Measurements from ENCODE around the gene XRN1.
"Not testable (repeated sequence)": the region's sequence is repeated elsewhere in the genome, so short reads cannot be mapped to it uniquely, and the experiment has no call there.

Gene XRN1

DNA sequence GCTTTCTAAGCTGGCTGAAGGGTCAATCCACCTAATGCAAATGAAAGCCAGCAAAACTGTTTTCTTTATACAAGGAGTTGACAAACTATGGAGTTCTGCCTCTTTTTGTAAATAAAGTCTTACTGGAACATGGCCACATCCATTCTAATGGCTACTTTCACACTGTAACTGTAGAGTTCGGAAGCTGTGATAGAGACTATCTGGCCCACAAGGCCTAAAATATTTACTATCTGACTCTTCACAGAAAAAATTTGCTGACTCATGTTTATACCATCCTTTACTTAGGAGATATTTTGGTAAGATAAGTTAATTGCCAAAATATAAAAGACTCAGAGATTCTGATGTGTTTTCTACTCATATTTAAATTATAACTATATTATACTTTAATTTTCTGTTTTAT, 128.7 kb downstream of the XRN1 start:
- peaks cover 8% of the 10 kb centered on the region; the same call in 1 of the 2 replicates for H3K36me3 ChIP-seq (ENCODE audit: low read depth)
- DNase-seq (ENCODE audit: low spot score) (no peak), ATAC-seq (ENCODE audit: low read depth) (peak; percentile 66; the same call in 1 of the 3 replicates)
- TF ChIP-seq, protein P1, sequence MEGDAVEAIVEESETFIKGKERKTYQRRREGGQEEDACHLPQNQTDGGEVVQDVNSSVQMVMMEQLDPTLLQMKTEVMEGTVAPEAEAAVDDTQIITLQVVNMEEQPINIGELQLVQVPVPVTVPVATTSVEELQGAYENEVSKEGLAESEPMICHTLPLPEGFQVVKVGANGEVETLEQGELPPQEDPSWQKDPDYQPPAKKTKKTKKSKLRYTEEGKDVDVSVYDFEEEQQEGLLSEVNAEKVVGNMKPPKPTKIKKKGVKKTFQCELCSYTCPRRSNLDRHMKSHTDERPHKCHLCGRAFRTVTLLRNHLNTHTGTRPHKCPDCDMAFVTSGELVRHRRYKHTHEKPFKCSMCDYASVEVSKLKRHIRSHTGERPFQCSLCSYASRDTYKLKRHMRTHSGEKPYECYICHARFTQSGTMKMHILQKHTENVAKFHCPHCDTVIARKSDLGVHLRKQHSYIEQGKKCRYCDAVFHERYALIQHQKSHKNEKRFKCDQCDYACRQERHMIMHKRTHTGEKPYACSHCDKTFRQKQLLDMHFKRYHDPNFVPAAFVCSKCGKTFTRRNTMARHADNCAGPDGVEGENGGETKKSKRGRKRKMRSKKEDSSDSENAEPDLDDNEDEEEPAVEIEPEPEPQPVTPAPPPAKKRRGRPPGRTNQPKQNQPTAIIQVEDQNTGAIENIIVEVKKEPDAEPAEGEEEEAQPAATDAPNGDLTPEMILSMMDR (IDR thresholded peaks at IDR 0.05; ENCODE audit: poor library complexity, severe bottlenecking) = no peak
- H3K9me3 ChIP-seq (ENCODE audit: severe bottlenecking) = peaks cover 2% of the 10 kb centered on the region
- no peak overlapping the region for H3K4me3 ChIP-seq (ENCODE audit: severe bottlenecking)
- no peaks in the 10 kb centered on the region for H3K27me3 ChIP-seq (ENCODE audit: insufficient read depth, poor library complexity, severe bottlenecking)
- no peak overlapping the region for H3K27ac ChIP-seq (ENCODE audit: poor library complexity, severe bottlenecking)
- peaks cover 5% of the 10 kb centered on the region for H3K4me1 ChIP-seq (ENCODE audit: insufficient read depth, poor library complexity, severe bottlenecking)

DNA sequence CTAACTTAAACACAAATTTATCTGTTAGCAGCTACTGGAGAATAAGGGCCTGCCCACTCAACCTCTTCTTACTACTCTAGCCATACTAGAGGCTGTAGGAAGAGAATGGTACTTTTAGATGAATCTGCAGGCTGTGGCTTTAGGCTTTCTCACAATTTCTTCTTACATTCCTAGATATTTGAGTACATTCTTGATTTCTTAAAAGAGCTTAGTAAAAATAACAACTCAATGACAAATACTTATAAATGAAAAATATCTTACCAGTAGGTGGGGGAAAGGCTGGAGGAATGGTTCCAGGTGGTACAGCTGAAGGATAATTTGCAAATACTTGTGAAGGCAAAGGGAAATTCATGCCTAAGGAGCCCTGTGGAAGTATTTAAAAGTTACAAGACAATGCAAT, 129.5 kb downstream of the XRN1 start:
- ATAC-seq (ENCODE audit: low read depth) (no peak), DNase-seq (ENCODE audit: low spot score) (no peak)
- Histone ChIP-seq H3K4me1 (ENCODE audit: insufficient read depth, poor library complexity, severe bottlenecking) (peaks cover 5% of the 10 kb centered on the region), H3K27me3 (ENCODE audit: insufficient read depth, poor library complexity, severe bottlenecking) (no peaks in the 10 kb centered on the region), H3K27ac (ENCODE audit: poor library complexity, severe bottlenecking) (no peak overlapping the region), H3K9me3 (ENCODE audit: severe bottlenecking) (peaks cover 2% of the 10 kb centered on the region), H3K36me3 (ENCODE audit: low read depth) (peaks cover 14% of the 10 kb centered on the region; the same call in 1 of the 2 replicates), H3K4me3 (ENCODE audit: severe bottlenecking) (no peak overlapping the region)
- TF ChIP-seq, protein P1 (IDR thresholded peaks at IDR 0.05; ENCODE audit: poor library complexity, severe bottlenecking) = no peak

GRCh38 chr3:142315978-142316388, 131.9 kb downstream of the XRN1 start:
- peaks cover 32% of the 10 kb centered on the region for H3K36me3 ChIP-seq (ENCODE audit: low read depth)
- not testable (repeated sequence) for H3K27me3 ChIP-seq (ENCODE audit: insufficient read depth, poor library complexity, severe bottlenecking); ATAC-seq (ENCODE audit: low read depth); DNase-seq (ENCODE audit: low spot score); H3K4me1 ChIP-seq (ENCODE audit: insufficient read depth, poor library complexity, severe bottlenecking); H3K4me3 ChIP-seq (ENCODE audit: severe bottlenecking); H3K9me3 ChIP-seq (ENCODE audit: severe bottlenecking); H3K27ac ChIP-seq (ENCODE audit: poor library complexity, severe bottlenecking)

GRCh38 chr3:142315083-142315482, 132.8 kb downstream of the XRN1 start:
- H3K9me3 ChIP-seq (ENCODE audit: severe bottlenecking) = peaks cover under 1% of the 10 kb centered on the region
- H3K27ac ChIP-seq (ENCODE audit: poor library complexity, severe bottlenecking) = no peak overlapping the region
- peaks cover 5% of the 10 kb centered on the region for H3K4me1 ChIP-seq (ENCODE audit: insufficient read depth, poor library complexity, severe bottlenecking)
- ATAC-seq (ENCODE audit: low read depth) = peak; percentile 48; the same call in 1 of the 3 replicates
- no peak overlapping the region for H3K4me3 ChIP-seq (ENCODE audit: severe bottlenecking)
- TF ChIP-seq, protein P1 (IDR thresholded peaks at IDR 0.05; ENCODE audit: poor library complexity, severe bottlenecking) = no peak
- H3K27me3 ChIP-seq (ENCODE audit: insufficient read depth, poor library complexity, severe bottlenecking) = no peaks in the 10 kb centered on the region
- DNase-seq (ENCODE audit: low spot score) = no peak
- H3K36me3 ChIP-seq (ENCODE audit: low read depth) = peaks cover 31% of the 10 kb centered on the region

- H3K9me3 ChIP-seq (ENCODE audit: severe bottlenecking) = no peaks in the 10 kb centered on the region
- no peak overlapping the region for H3K27ac ChIP-seq (ENCODE audit: poor library complexity, severe bottlenecking)
- no peaks in the 10 kb centered on the region for H3K27me3 ChIP-seq (ENCODE audit: insufficient read depth, poor library complexity, severe bottlenecking)
- H3K4me1 ChIP-seq (ENCODE audit: insufficient read depth, poor library complexity, severe bottlenecking) = no peaks in the 10 kb centered on the region
- ATAC-seq (ENCODE audit: low read depth) = no peak
- peaks cover 29% of the 10 kb centered on the region for H3K36me3 ChIP-seq (ENCODE audit: low read depth)
- no peak for DNase-seq (ENCODE audit: low spot score)
- TF ChIP-seq, protein P1 (IDR thresholded peaks at IDR 0.05; ENCODE audit: poor library complexity, severe bottlenecking) = no peak
- no peak overlapping the region for H3K4me3 ChIP-seq (ENCODE audit: severe bottlenecking)
Observed at GRCh38 chr3:142310439-142310838, 137.4 kb downstream of the XRN1 start.

DNA sequence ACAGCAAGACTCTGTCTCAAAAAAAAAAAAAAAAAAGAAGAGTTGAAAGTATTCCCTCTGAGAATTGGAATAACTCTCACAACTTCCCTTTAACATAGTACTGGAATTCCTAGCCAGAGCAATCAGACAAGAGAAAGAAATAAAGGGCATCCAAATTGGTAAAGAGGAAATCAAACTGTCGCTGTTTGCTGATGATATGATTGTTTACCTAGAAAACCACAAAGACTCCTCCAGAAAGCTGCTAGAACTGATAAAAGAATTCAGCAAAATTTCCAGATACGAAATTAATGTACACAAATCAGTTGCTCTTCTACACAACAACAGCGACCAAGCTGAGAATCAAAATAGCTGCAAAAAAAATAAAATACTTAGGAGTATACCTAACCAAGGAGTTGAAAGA, 145.0 kb downstream of the XRN1 start:
- H3K9me3 ChIP-seq (ENCODE audit: severe bottlenecking); H3K27ac ChIP-seq (ENCODE audit: poor library complexity, severe bottlenecking); DNase-seq (ENCODE audit: low spot score); ATAC-seq (ENCODE audit: low read depth); H3K27me3 ChIP-seq (ENCODE audit: insufficient read depth, poor library complexity, severe bottlenecking); H3K36me3 ChIP-seq (ENCODE audit: low read depth); H3K4me1 ChIP-seq (ENCODE audit: insufficient read depth, poor library complexity, severe bottlenecking); H3K4me3 ChIP-seq (ENCODE audit: severe bottlenecking): not testable (repeated sequence)

Data from RWPE2 (cell line).